Activated CD4-positive, alpha-beta T cell treated with anti-CD3 and anti-CD28 coated beads, Interleukin-2, Interleukin-4, amounts not matched to agents 100 ng/mL and 50 ng/mL, durations not matched to agents 16 hours and 8 hours (primary cell): ENCODE measurements around the gene SLC6A13.
"Not testable (repeated sequence)": the region's sequence is repeated elsewhere in the genome, so short reads cannot be mapped to it uniquely, and the experiment has no call there.

ENCODE experiments used
- DNase-seq: peaks from one replicate; pipeline ENCODE4 v3.0.0-alpha.2; 2020; ENCODE audit warnings: low spot score

The SLC6A13 gene

GRCh38 chr12:233615-233968 lies 29.0 kb downstream of the SLC6A13 start:
- DNase-seq = no peak

GRCh38 chr12:232731-233614 lies 29.7 kb downstream of the SLC6A13 start:
- DNase-seq = no peak

- DNase-seq = no peak
These were observed 31.5 kb downstream of the SLC6A13 start for GRCh38 chr12:230925-231671.

- DNase-seq = no peak
These were observed 33.0 kb downstream of the SLC6A13 start for GRCh38 chr12:229441-230191.

GRCh38 chr12:228846-229200 lies 33.8 kb downstream of the SLC6A13 start:
- no peak for DNase-seq

GRCh38 chr12:227923-228845 lies 34.5 kb downstream of the SLC6A13 start:
- DNase-seq = no peak

GRCh38 chr12:227286-227915 lies 35.2 kb downstream of the SLC6A13 start:
- DNase-seq = no peak

GRCh38 chr12:226401-226800 lies 36.2 kb downstream of the SLC6A13 start:
- DNase-seq = no peak

GRCh38 chr12:225012-225411 lies 37.6 kb downstream of the SLC6A13 start:
- DNase-seq = no peak

GRCh38 chr12:224330-224729 lies 38.3 kb downstream of the SLC6A13 start:
- no peak for DNase-seq

- no peak for DNase-seq
These were observed 38.8 kb downstream of the SLC6A13 start for GRCh38 chr12:223841-224240.

- no peak for DNase-seq
These were observed 40.9 kb downstream of the SLC6A13 start for GRCh38 chr12:221736-222135.

- DNase-seq = no peak
These were observed 41.6 kb downstream of the SLC6A13 start for GRCh38 chr12:220946-221550.

- DNase-seq = no peak
These were observed 42.1 kb downstream of the SLC6A13 start for GRCh38 chr12:220491-220890.

- DNase-seq = peak; percentile 79
These were observed 42.7 kb downstream of the SLC6A13 start for GRCh38 chr12:219891-220352.

- no peak for DNase-seq
These were observed 43.7 kb downstream of the SLC6A13 start for GRCh38 chr12:218728-219590.

GRCh38 chr12:218221-218620 lies 44.4 kb downstream of the SLC6A13 start:
- DNase-seq = no peak

GRCh38 chr12:217029-217428 lies 45.6 kb downstream of the SLC6A13 start:
- not testable (repeated sequence) for DNase-seq

GRCh38 chr12:215116-215515 lies 47.5 kb downstream of the SLC6A13 start:
- DNase-seq = no peak
